Naive thymus-derived CD4-positive, alpha-beta T cell (primary cell): Measurements from ENCODE around the gene LACTBL1. TPM values are rescaled to one million over a fixed set of nuclear protein-coding genes. Genes with fewer than 3 reads are reported as not detected.

Source experiments
- ATAC-seq: fragments of 150-1000 bp; cut with Tn5 transposase; 2 replicates; pipeline ENCODE4 v1.10.0; 2021; ENCODE audit warnings: mild to moderate bottlenecking, moderate library complexity
- CTCF ChIA-PET: fragments of 350-600 bp; sonication (Branson Sonifier 250); formaldehyde crosslinking; loops from one replicate; lab custom pipeline; 2021; ENCODE audit warnings: antibody characterized with exemption; lab: Charles Lee
- POLR2A ChIA-PET: fragments of 350-600 bp; sonication (Branson Sonifier 250); formaldehyde crosslinking; loops from one replicate; lab custom pipeline; 2021; ENCODE audit warnings: antibody characterized with exemption, inconsistent platforms; lab: Charles Lee
- DNase-seq, 9 donors: peaks; one replicate each; pipeline versions ENCODE4 v3.0.0 to v3.0.0-alpha.2; 2020 to 2022; ENCODE audit warnings: mixed read lengths in 1 of 9
- H3K27ac ChIP-seq: one replicate; pipeline ENCODE4 v1.7.0; 2013; ENCODE audit warnings: mild to moderate bottlenecking, low read depth, low read length, moderate library complexity
- H3K27me3 ChIP-seq, 2 donors: one replicate each; pipeline ENCODE4 v1.7.0; 2013; ENCODE audit warnings: low read length in 2 of 2, mild to moderate bottlenecking in 2 of 2, moderate library complexity in 2 of 2; ENCODE audit not compliant: control insufficient read depth in 2 of 2, insufficient read depth in 2 of 2
- H3K36me3 ChIP-seq, 3 experiments: 1 replicate in 2 of 3; 2 replicates in 1 of 3; pipeline ENCODE4 v1.7.0; 2013; ENCODE audit warnings: low read length in 3 of 3, mild to moderate bottlenecking in 3 of 3, moderate library complexity in 1 of 3; ENCODE audit not compliant: insufficient read depth in 3 of 3, control insufficient read depth in 2 of 3
- H3K4me1 ChIP-seq, 2 donors: one replicate each; pipeline ENCODE4 v1.7.0; 2013; ENCODE audit warnings: low read length in 2 of 2, mild to moderate bottlenecking in 2 of 2, moderate library complexity in 1 of 2; ENCODE audit not compliant: control insufficient read depth in 2 of 2, insufficient read depth in 2 of 2
- H3K4me3 ChIP-seq: 2 replicates; pipeline ENCODE4 v1.7.0; 2013; ENCODE audit warnings: mild to moderate bottlenecking, low read length
- H3K9me3 ChIP-seq, 3 experiments: 1 replicate in 2 of 3; 2 replicates in 1 of 3; pipeline ENCODE4 v1.7.0; 2013; ENCODE audit warnings: low read length in 3 of 3; ENCODE audit not compliant: control insufficient read depth in 2 of 3
- H3K27ac Mint-ChIP-seq, 9 donors: one replicate each; pipeline ENCODE4 v1.8.0; 2020 to 2022; ENCODE audit warnings: mixed read lengths in 9 of 9, mild to moderate bottlenecking in 8 of 9, moderate library complexity in 5 of 9, inconsistent platforms in 2 of 9
- H3K27me3 Mint-ChIP-seq, 5 donors: one replicate each; pipeline ENCODE4 v1.8.0; 2021 to 2022; ENCODE audit warnings: mixed read lengths in 5 of 5, mild to moderate bottlenecking in 1 of 5
- H3K36me3 Mint-ChIP-seq, 5 donors: one replicate each; pipeline ENCODE4 v1.8.0; 2020 to 2022; ENCODE audit warnings: mixed read lengths in 5 of 5, mild to moderate bottlenecking in 3 of 5, inconsistent platforms in 1 of 5
- H3K4me1 Mint-ChIP-seq, 7 donors: one replicate each; pipeline ENCODE4 v1.8.0; 2020 to 2022; ENCODE audit warnings: mixed read lengths in 7 of 7, mild to moderate bottlenecking in 3 of 7, inconsistent platforms in 1 of 7
- H3K4me3 Mint-ChIP-seq, 10 donors: one replicate each; pipeline ENCODE4 v1.8.0; 2020 to 2022; ENCODE audit warnings: mild to moderate bottlenecking in 10 of 10, mixed read lengths in 10 of 10, moderate library complexity in 6 of 10, inconsistent platforms in 2 of 10
- H3K9me3 Mint-ChIP-seq, 11 donors: one replicate each; pipeline ENCODE4 v1.8.0; 2020 to 2022; ENCODE audit warnings: mixed read lengths in 11 of 11, mild to moderate bottlenecking in 4 of 11, inconsistent platforms in 1 of 11, moderate library complexity in 1 of 11
- intact Hi-C, 2 donors: fragments of 100-400 bp; cut with micrococcal nuclease; formaldehyde crosslinking; loops; one replicate each; pipeline ENCODE4 v1.15.1; 2023
- polyA plus RNA-seq, 2 donors: library from polyadenylated mRNA; unstranded; fragments of 300-500 nt; fragmentation: Illumina TruSeq; gene quantifications; one replicate each; pipeline ENCODE4 v1.2.3, GENCODE V29; 2021
- total RNA-seq, 6 experiments: library from RNA in 5 of 6; stranded (reverse) in 5 of 6; gene quantifications; 1 replicate in 5 of 6; 2 replicates in 1 of 6; pipeline ENCODE4 v1.2.3 and lab custom pipeline; 2021 to 2026

LACTBL1 gene
- total and polyA plus RNA-seq, 7 experiments from 2014 or later, result not detected

DNA sequence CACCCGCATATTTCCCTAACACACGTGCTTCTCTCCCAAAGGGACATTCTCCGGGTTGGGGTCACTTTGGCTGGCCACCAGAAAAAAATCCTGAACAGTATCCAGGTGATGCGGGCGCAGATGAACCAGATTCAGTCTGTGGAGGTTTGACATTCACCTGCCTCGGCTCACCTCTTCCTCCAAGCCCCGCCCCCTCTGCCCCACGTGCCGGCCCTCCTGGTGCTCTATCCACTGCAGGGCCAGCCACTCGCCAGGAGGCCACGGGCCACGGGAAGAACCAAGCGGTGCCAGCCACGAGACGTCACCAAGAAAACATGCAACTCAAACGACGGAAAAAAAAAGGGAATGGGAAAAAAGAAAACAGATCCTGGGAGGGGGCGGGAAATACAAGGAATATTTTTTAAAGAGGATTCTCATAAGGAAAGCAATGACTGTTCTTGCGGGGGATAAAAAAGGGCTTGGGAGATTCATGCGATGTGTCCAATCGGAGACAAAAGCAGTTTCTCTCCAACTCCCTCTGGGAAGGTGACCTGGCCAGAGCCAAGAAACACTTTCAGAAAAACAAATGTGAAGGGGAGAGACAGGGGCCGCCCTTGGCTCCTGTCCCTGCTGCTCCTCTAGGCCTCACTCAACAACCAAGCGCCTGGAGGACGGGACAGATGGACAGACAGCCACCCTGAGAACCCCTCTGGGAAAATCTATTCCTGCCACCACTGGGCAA is 59.1 kb downstream of the LACTBL1 start:
- H3K36me3 Mint-ChIP-seq, result no peaks in the 10 kb centered on the region
- Histone ChIP-seq H3K4me1 (no peaks in the 10 kb centered on the region), H3K27ac (no peak overlapping the region), H3K27me3 (no peaks in the 10 kb centered on the region), H3K9me3 (no peaks in the 10 kb centered on the region), H3K4me3 (no peak overlapping the region), H3K36me3 (no peaks in the 10 kb centered on the region)
- DNase-seq (no peak), ATAC-seq (no peak)
- ChIA-PET POLR2A (interaction anchor here (0.6 kb wide), 1 partner anchor 1900 kb away, joined by 4 read pairs; no protein-coding TSS in a partner anchor), CTCF (no interaction called here)
- no peak overlapping the region for H3K27ac Mint-ChIP-seq
- H3K27me3 Mint-ChIP-seq, result peaks cover 0 to 16% (median 6%) of the 10 kb centered on the region in 5 donors
- H3K4me1 Mint-ChIP-seq, result no peaks in the 10 kb centered on the region
- intact Hi-C loops, result loop anchor here in 1 of 2 donors (10.0 kb wide), 1 partner anchor 319 kb away; no protein-coding TSS in a partner anchor
- H3K4me3 Mint-ChIP-seq, result no peak overlapping the region
- H3K9me3 Mint-ChIP-seq, result no peaks in the 10 kb centered on the region

DNA sequence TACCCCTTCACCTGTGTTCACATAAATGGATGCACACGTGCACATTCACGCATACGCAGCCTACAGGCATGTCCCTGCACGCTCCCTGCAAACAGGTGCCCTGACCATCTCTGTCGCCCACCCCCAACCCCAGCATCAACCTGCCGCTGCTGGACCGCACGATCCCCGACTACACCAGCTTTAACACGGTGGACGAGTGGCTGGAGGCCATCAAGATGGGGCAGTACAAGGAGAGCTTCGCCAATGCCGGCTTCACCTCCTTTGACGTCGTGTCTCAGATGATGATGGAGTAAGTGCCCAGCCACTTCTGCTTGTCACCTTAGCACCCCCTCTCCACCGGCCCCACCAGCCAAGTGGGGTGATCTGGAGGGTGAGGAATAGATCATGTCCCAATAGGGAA is 60.4 kb downstream of the LACTBL1 start:
- Histone ChIP-seq H3K4me1 (no peaks in the 10 kb centered on the region), H3K27me3 (no peaks in the 10 kb centered on the region), H3K27ac (no peak overlapping the region), H3K4me3 (no peak overlapping the region), H3K36me3 (no peaks in the 10 kb centered on the region), H3K9me3 (no peaks in the 10 kb centered on the region)
- Mint-ChIP-seq H3K36me3 (no peaks in the 10 kb centered on the region), H3K27me3 (peaks cover 0 to 16% (median 0%) of the 10 kb centered on the region in 5 donors), H3K27ac (no peak overlapping the region), H3K9me3 (no peaks in the 10 kb centered on the region), H3K4me3 (no peak overlapping the region), H3K4me1 (no peaks in the 10 kb centered on the region)
- ATAC-seq, result no peak
- DNase-seq, result no peak
- intact Hi-C loops, result loop anchor here in 1 of 2 donors (10.0 kb wide), 1 partner anchor 318 kb away; no protein-coding TSS in a partner anchor
- CTCF ChIA-PET, result no interaction called here
- POLR2A ChIA-PET, result no interaction called here

DNA sequence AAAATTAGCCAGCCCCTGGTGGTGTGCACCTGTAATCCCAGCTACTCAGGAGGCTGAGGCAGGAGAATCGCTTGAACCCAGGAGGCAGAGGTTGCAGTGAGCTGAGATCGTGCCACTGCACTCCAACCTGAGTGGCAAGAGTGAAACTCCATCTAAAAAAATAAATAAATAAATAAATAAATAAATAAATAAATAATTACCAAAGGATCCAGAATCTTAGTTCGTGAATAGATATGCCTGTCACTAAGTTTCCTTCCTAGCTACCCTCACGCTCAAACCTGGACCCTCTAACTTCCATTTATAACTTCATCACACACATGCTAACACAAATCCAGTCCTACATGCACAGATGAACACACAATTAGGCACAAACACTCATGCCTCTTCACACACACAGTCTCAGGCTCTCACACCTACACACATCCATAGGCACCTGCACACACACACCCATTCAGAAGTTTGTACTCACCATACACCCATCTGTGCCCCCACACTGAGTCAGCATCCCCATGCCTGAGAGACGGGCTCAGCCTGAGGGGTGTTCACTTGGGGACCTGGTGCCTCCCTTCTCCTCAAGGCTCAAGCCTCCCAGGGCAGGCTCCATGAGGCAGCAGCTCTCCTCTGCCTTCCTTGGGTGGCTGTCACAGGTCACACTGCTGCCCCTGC is 61.5 kb downstream of the LACTBL1 start:
- Histone ChIP-seq H3K9me3 (no peaks in the 10 kb centered on the region), H3K27me3 (no peaks in the 10 kb centered on the region), H3K36me3 (no peaks in the 10 kb centered on the region), H3K27ac (no peak overlapping the region), H3K4me3 (no peak overlapping the region), H3K4me1 (no peaks in the 10 kb centered on the region)
- ATAC-seq, result no peak
- H3K36me3 Mint-ChIP-seq, result no peaks in the 10 kb centered on the region
- no peaks in the 10 kb centered on the region for H3K4me1 Mint-ChIP-seq
- no peak overlapping the region for H3K27ac Mint-ChIP-seq
- H3K27me3 Mint-ChIP-seq, result peaks cover 0 to 16% (median 0%) of the 10 kb centered on the region in 5 donors
- H3K9me3 Mint-ChIP-seq, result no peaks in the 10 kb centered on the region
- POLR2A ChIA-PET, result no interaction called here
- H3K4me3 Mint-ChIP-seq, result no peak overlapping the region
- intact Hi-C loops, result loop anchor here in 1 of 2 donors (10.0 kb wide), 1 partner anchor 316 kb away; no protein-coding TSS in a partner anchor
- CTCF ChIA-PET, result no interaction called here
- DNase-seq, result no peak

DNA sequence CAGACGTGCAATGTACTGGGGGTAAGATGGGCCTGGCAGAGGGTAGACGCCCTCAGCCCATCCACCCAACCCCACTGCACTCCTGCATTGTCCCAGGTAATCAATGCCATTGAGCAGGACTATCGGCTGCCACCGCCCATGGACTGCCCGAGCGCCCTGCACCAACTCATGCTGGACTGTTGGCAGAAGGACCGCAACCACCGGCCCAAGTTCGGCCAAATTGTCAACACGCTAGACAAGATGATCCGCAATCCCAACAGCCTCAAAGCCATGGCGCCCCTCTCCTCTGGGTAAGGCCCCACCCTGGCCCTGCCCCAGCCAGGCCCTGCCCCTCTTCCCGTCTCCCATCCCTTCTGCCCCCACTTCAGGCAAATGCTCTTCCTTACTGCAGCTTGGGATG is 62.4 kb downstream of the LACTBL1 start:
- no peaks in the 10 kb centered on the region for H3K4me1 Mint-ChIP-seq
- POLR2A ChIA-PET, result no interaction called here

DNA sequence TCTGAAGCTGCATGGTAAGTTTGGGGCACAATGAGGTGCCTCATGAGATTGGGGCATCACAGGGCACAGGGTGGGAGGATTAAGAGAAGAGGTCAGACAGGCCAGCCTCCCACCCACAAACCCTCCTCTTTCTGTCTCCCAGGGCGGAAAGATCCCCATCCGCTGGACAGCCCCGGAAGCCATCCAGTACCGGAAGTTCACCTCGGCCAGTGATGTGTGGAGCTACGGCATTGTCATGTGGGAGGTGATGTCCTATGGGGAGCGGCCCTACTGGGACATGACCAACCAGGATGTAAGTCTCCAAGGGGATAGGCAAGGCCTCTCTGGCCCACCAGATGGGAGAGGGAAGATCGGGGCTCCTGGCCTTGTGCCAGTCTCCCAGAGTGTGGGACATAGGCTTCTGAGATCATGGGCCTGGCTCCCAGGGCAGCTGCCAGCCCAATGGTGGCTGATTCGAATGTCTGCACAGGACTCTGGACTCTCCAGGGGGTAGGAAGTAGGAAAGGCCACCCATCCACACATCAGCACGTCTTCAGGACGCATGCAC is 63.7 kb downstream of the LACTBL1 start:
- no peaks in the 10 kb centered on the region for H3K4me1 Mint-ChIP-seq
- H3K27me3 Mint-ChIP-seq, result no peaks in the 10 kb centered on the region
- H3K4me3 Mint-ChIP-seq, result no peak overlapping the region
- ATAC-seq (no peak), DNase-seq (no peak)
- no peaks in the 10 kb centered on the region for H3K27me3 ChIP-seq
- POLR2A ChIA-PET, result no interaction called here
- H3K4me3 ChIP-seq, result no peak overlapping the region
- H3K27ac Mint-ChIP-seq, result no peak overlapping the region
- H3K36me3 Mint-ChIP-seq, result no peaks in the 10 kb centered on the region
- H3K4me1 ChIP-seq, result no peaks in the 10 kb centered on the region
- CTCF ChIA-PET, result no interaction called here
- no peaks in the 10 kb centered on the region for H3K9me3 Mint-ChIP-seq
- no peaks in the 10 kb centered on the region for H3K36me3 ChIP-seq
- H3K27ac ChIP-seq, result no peak overlapping the region
- no peaks in the 10 kb centered on the region for H3K9me3 ChIP-seq
- intact Hi-C loops, result no loop called here

More for the DNA sequence above, 62.4 kb downstream of the LACTBL1 start:
- no peaks in the 10 kb centered on the region for H3K36me3 Mint-ChIP-seq
- H3K27me3 Mint-ChIP-seq, result peaks cover 0 to 9% (median 0%) of the 10 kb centered on the region in 5 donors
- Histone ChIP-seq H3K4me1 (no peaks in the 10 kb centered on the region), H3K36me3 (no peaks in the 10 kb centered on the region), H3K4me3 (no peak overlapping the region), H3K9me3 (no peaks in the 10 kb centered on the region), H3K27me3 (no peaks in the 10 kb centered on the region), H3K27ac (no peak overlapping the region)
- H3K4me3 Mint-ChIP-seq, result no peak overlapping the region
- H3K27ac Mint-ChIP-seq, result no peak overlapping the region
- CTCF ChIA-PET, result no interaction called here
- ATAC-seq (no peak), DNase-seq (no peak)
- no peaks in the 10 kb centered on the region for H3K9me3 Mint-ChIP-seq
- intact Hi-C loops, result loop anchor here in 1 of 2 donors (10.0 kb wide), 1 partner anchor 315 kb away; no protein-coding TSS in a partner anchor

DNA sequence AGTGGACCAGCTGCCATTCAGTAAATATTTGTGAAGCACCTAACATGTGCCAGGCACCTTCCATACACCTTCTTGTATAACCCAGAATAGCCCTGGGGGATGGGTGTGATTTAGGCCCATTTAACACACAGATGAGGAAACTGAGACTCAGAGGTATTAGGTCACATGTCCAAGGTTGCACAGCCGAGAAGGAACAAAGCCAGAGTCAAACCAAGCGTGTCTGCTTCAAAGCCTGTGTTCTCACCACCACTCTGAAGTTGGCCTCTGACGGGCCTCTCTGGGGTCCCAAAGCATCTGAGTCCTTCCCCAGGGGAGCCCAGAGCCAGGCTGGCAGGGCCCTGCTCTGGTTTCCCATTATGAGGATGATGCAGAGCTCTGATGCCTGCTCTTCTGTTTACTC is 65.1 kb downstream of the LACTBL1 start:
- ChIA-PET CTCF (no interaction called here), POLR2A (no interaction called here)
- Mint-ChIP-seq H3K4me3 (no peak overlapping the region), H3K36me3 (no peaks in the 10 kb centered on the region), H3K27ac (no peak overlapping the region), H3K9me3 (no peaks in the 10 kb centered on the region), H3K4me1 (no peaks in the 10 kb centered on the region), H3K27me3 (peaks cover 0 to 6% (median 0%) of the 10 kb centered on the region in 5 donors)
- DNase-seq (no peak), ATAC-seq (no peak)
- Histone ChIP-seq H3K9me3 (no peaks in the 10 kb centered on the region), H3K36me3 (no peaks in the 10 kb centered on the region), H3K4me1 (no peaks in the 10 kb centered on the region), H3K27ac (no peak overlapping the region), H3K4me3 (no peak overlapping the region), H3K27me3 (no peaks in the 10 kb centered on the region)
- intact Hi-C loops, result no loop called here
